VCaP (cell line): ENCODE results near the gene SMAD6.

Experiments
- H3K27ac ChIP-seq: fragments of 450-650 bp; 2 replicates; pipeline ENCODE4 v1.5.1; 2017
- TF ChIP-seq, protein P1 (sequence below): fragments of 450-650 bp; conservative IDR thresholded peaks from 2 replicates; pipeline ENCODE4 v1.5.1; 2017; ENCODE audit warnings: mild to moderate bottlenecking, moderate library complexity

Gene SMAD6

DNA sequence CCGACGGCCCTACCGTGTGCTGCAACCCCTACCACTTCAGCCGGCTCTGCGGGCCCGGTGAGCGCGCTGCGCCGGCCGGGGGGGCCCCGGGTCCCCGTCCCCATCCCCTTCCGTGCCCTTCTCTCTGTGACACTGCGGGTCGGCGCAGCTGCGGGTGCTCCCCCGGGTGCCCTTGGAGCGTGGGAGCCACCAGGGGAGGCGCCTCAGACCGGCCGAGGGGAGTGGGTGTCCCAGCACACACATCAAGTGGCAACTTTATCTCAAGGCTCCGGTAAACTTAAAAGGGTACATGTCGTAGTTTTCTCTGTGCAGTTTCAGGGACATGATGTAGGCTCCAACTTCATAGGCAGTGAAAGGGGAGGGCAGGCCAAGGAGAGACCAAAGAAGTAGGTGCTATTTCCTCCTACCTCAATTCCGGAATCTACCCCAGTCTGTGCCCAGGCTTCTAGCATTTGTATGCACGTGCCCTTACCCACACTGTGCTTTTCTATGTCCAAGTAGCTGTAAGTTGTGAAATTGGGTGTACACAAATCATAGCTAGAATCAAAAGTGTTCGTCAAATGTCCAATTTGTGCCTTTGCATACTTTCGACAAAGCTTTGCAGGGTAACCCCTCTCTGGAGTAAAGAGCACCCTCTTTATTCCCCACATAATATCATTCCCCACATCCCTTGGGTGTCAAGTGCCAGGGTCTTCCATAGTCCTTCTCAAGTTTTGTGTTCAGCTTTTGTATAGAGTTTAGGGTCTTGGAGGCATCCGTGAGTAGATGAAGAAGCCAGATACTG lies 2.2 kb downstream of the SMAD6 start:
- H3K27ac ChIP-seq: peak overlapping the region; percentile 88; the same call in 1 of the 2 replicates
- TF ChIP-seq, protein P1, sequence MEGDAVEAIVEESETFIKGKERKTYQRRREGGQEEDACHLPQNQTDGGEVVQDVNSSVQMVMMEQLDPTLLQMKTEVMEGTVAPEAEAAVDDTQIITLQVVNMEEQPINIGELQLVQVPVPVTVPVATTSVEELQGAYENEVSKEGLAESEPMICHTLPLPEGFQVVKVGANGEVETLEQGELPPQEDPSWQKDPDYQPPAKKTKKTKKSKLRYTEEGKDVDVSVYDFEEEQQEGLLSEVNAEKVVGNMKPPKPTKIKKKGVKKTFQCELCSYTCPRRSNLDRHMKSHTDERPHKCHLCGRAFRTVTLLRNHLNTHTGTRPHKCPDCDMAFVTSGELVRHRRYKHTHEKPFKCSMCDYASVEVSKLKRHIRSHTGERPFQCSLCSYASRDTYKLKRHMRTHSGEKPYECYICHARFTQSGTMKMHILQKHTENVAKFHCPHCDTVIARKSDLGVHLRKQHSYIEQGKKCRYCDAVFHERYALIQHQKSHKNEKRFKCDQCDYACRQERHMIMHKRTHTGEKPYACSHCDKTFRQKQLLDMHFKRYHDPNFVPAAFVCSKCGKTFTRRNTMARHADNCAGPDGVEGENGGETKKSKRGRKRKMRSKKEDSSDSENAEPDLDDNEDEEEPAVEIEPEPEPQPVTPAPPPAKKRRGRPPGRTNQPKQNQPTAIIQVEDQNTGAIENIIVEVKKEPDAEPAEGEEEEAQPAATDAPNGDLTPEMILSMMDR: no peak

DNA sequence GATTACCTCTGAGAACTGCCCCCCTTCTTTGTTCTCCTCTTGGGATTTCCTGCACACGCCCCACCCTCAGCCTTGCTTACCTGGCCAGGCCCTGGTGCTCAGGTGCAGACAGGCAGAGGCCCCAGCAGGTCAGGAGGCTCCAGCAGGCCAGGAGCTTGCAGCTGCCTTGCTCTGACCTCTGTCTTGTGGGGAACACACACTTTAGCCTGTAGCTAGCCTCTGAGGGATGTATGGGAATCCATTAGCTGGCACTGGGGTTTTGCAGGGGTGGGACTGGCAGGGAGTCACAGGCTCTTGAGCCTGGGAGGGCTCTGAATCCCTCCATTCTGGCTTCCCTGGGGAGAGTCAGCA lies 2.7 kb downstream of the SMAD6 start:
- peak overlapping the region; percentile 88; the same call in 1 of the 2 replicates for H3K27ac ChIP-seq

DNA sequence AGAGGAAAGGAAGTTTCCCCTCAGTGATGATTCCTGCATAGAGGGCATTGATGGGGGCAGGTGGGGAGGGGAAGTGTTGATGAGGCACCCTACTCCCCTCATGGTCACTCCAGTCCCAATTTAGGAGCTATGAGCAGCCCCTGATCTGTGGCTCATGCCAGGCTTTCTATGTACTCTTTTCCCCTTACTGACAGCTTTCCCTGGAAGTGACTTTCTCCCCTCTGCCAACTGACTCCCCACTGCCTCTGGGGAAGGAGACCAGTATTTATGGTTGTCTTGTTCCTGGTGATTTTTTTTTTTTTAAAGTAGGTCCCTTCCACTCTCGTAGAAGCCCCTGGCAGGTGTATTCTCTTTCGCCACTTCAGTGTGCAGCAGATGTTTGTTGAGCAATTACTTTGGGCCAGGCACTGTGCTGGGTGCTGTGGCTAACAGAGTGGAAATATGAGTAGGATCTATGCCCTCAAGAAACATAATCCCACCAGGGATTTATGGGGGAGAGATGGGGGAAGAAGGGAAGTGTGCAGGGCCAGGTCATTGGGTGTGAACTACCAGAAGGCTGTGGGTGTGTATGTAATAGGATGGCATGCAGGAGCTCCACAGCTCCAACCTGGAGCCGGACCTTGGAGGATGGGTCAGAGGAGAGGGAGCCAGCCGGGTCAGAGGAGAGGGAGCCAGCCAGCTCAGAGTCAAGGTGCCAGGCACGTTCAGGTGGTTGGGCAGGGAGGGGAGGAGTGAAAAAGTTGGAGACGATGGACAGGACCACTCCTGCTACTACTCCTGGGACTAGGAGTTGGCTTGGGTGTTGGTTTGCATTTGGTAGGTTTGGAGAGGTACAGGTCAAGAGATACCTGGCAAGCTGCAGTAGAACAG lies 3.5 kb downstream of the SMAD6 start:
- TF ChIP-seq, protein P1: no peak
- H3K27ac ChIP-seq: no peak overlapping the region; the same call in 1 of the 2 replicates

More for the DNA sequence above, 2.7 kb downstream of the SMAD6 start:
- TF ChIP-seq, protein P1: no peak

DNA sequence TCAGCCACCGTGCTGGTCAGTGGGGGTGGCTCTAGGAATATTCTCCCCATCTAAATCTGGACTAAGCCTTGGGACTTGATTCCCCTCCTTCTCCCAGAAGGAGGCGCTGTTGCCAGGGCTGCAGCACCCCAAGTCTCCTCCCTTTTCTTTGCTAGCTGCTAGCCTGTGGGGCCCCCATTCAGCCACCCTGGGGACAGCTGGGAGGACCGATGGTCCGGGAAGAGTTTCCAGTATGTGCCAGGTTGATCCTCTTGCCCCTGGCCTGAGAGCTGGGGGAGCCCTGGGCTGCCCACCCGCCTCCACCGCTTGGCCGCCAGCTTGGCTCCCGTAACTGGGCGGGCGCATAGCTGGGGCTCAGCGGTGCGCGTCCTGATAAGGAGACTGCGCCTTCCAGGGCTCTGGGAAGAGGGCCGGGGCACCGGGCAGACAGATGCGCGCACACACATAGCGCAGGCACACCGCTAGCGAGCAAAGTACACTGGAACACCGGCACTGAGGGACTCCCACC lies 4.2 kb downstream of the SMAD6 start:
- TF ChIP-seq, protein P1: peak; percentile 17; the same call in 1 of the 2 replicates
- peak overlapping the region; percentile 28; the same call in 1 of the 2 replicates for H3K27ac ChIP-seq

DNA sequence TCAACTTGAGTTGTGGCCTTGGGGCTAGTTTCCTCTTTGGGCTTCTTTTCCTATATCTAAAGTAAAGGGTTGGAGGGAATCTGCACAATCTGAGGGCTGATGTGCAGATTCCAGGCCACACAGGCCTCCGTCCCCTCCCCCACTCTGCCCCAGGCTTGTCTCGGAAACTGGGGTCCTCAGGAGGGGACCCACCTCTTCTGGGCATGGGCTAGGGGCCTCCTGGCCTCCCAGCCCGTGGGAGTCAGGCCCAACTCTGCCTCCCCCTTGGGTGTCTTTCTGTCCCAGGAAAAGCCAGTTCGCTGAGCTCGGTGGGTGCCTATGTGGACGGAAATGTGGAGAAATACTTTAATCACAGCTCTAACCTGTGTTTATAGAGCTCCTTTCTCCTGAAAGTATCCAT lies 4.8 kb downstream of the SMAD6 start:
- TF ChIP-seq, protein P1: no peak
- H3K27ac ChIP-seq: peak overlapping the region; percentile 28; the same call in 1 of the 2 replicates

DNA sequence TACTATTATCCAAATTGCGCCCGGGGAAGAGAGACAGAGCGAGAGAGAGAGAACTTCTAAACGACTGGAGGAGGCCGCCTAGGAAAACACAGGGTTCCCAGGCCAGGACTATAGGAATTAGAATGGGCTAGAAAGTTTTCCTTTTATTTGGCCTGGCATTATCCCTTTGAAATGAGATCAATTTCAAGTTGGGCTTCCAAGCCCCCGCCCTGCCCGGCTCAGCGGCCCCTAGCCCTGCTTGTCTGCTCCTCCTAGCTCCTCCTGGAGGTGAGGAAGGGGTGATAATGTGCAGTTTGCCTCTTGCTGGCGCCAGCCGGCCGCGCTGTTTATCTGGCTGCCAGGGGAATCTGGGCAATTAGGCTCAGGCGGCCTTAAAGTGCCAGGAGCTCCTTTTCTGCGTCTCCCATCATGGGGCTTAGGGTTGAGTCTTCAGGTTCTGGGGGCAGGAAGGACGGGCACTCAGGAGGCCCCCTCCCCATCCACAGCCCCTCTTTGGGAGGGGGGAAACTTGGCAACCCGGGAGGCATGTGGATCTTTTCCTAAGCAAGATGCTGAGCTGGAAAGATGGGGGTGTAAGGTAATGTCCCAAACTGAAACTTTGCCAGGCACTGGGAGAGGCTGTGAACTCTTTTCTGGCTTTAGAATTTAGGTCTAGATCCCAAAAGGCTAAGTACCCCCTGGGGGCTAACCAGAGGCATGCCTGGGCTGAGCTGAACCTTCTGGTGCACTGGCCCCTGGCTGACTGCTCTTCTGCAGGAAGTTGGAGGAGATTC lies 5.5 kb downstream of the SMAD6 start:
- TF ChIP-seq, protein P1: peak; percentile 55
- H3K27ac ChIP-seq: peak overlapping the region; percentile 28; the same call in 1 of the 2 replicates
